SJSA1 (cell line): ENCODE results near the gene SERAC1. TPM values are rescaled to one million over a fixed set of nuclear protein-coding genes. Genes with fewer than 3 reads are reported as not detected.
A peak's percentile ranks its signal among the peaks of the same experiment; 100 is the strongest.

Source experiments
- DNase-seq, 2 experiments: peaks; one replicate each; pipeline ENCODE4 v3.0.0-alpha.2; 2015 to 2020; ENCODE audit warnings: low spot score in 2 of 2, low read depth in 1 of 2
- H3K27ac ChIP-seq: fragments of 250-450 bp; sonication (Bioruptor Pico); 2 replicates; pipeline ENCODE4 v1.5.1; 2020; ENCODE audit warnings: mild to moderate bottlenecking, moderate library complexity
- H3K27me3 ChIP-seq: fragments of 250-450 bp; sonication (Bioruptor Pico); replicated peaks from 2 replicates; pipeline ENCODE4 v1.5.1; 2020; ENCODE audit warnings: mild to moderate bottlenecking, moderate library complexity
- H3K36me3 ChIP-seq: fragments of 250-450 bp; sonication (Bioruptor Pico); 2 replicates; pipeline ENCODE4 v1.5.1; 2020; ENCODE audit warnings: mild to moderate bottlenecking
- H3K4me1 ChIP-seq: fragments of 250-450 bp; sonication (Bioruptor Pico); replicated peaks from 2 replicates; pipeline ENCODE4 v1.6.1; 2021; ENCODE audit warnings: mild to moderate bottlenecking
- H3K4me3 ChIP-seq: fragments of 250-450 bp; sonication (Bioruptor Pico); 2 replicates; pipeline ENCODE4 v1.5.1; 2020; ENCODE audit warnings: mild to moderate bottlenecking
- H3K9me3 ChIP-seq: fragments of 250-450 bp; sonication (Bioruptor Pico); replicated peaks from 2 replicates; pipeline ENCODE4 v1.5.1; 2020; ENCODE audit warnings: mild to moderate bottlenecking
- total RNA-seq: library from RNA; depleted of rRNA; stranded (reverse); fragments of >200 nt; shearing (Covaris generic); gene quantifications from 2 replicates; pipeline ENCODE4 v1.2.3, GENCODE V29; 2014; rRNA removed

SERAC1 gene
- total RNA-seq, 1 experiment from 2014 or later, result 8.5 TPM

- Histone ChIP-seq H3K27ac (peak overlapping the region; percentile 82), H3K36me3 (peaks cover 44% of the 10 kb centered on the region), H3K4me1 (peaks cover 58% of the 10 kb centered on the region), H3K9me3 (no peaks in the 10 kb centered on the region), H3K4me3 (no peak overlapping the region), H3K27me3 (no peaks in the 10 kb centered on the region)
- DNase-seq, result peak; percentile 73 to 93
Measured at GRCh38 chr6:158060455-158061360, 107.4 kb downstream of the SERAC1 start.

Other genes starting within 250 kb of the SERAC1 start
- 20.9 and 23.7 TPM in 2 replicates for gene SYNJ2, start 186.4 kb downstream of the SERAC1 start, total RNA-seq
- 9.7 and 21.6 TPM in 2 replicates for gene GTF2H5, start 88 bp upstream of the SERAC1 start, total RNA-seq
- 70.1 and 83.4 TPM in 2 replicates for gene TULP4, start 144.2 kb upstream of the SERAC1 start, total RNA-seq